ENCODE measurements around the gene GNG5.

GNG5 gene

DNA sequence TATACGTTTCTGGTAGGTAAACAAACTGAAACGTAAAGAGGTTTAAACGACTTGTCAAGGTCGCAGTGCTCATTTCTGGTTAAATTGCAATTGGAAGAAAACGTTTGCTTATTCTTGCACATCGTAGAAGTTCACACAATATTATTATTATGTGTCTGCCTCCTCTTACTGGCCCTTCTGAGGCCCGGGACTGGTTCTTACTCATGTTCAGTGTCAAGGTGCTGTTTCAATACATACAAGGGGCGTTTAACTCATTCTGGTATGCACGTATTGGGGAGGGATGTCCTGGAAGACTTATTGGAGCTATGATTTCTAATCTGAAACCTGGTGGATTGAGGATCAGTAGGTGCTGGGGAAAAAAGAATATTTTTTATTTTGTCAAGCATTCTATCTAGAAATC, 26.4 kb downstream of the GNG5 start:
- CTCF ChIA-PET: interaction anchor here (1.3 kb wide), 1 partner anchor 125 kb away, joined by 3 read pairs; no protein-coding TSS in a partner anchor
- TF ChIP-seq ARNT (IDR thresholded peaks at IDR 0.05) (no peak), FOXK2 (IDR thresholded peaks at IDR 0.05) (no peak), FOXA1 (IDR thresholded peaks at IDR 0.05) (no peak), FOXM1 (IDR thresholded peaks at IDR 0.05; ENCODE audit: borderline replicate concordance) (no peak), PKNOX1 (IDR thresholded peaks at IDR 0.05) (no peak), TARDBP (IDR thresholded peaks at IDR 0.05) (no peak), NFRKB (IDR thresholded peaks at IDR 0.05) (no peak), ZNF384 (IDR thresholded peaks at IDR 0.05) (no peak), SP1 (IDR thresholded peaks at IDR 0.05) (no peak), ELF4 (IDR thresholded peaks at IDR 0.05) (no peak), L3MBTL2 (conservative IDR thresholded peaks at IDR 0.05) (no peak), SUZ12 (IDR thresholded peaks at IDR 0.05) (no peak), BHLHE40 (IDR thresholded peaks at IDR 0.05; ENCODE audit: borderline replicate concordance) (no peak), CTBP1 (IDR thresholded peaks at IDR 0.05; ENCODE audit: borderline replicate concordance) (no peak)
- POLR2A ChIA-PET: interaction anchor here (0.9 to 1.6 kb wide), 4 partner anchors 24 to 94 kb away, joined by 3 to 15 read pairs (median 5); partner anchors contain the start of genes CTBS, GNG5 and SPATA1
- no peak for DNase-seq (ENCODE audit: extremely low spot score)

DNA sequence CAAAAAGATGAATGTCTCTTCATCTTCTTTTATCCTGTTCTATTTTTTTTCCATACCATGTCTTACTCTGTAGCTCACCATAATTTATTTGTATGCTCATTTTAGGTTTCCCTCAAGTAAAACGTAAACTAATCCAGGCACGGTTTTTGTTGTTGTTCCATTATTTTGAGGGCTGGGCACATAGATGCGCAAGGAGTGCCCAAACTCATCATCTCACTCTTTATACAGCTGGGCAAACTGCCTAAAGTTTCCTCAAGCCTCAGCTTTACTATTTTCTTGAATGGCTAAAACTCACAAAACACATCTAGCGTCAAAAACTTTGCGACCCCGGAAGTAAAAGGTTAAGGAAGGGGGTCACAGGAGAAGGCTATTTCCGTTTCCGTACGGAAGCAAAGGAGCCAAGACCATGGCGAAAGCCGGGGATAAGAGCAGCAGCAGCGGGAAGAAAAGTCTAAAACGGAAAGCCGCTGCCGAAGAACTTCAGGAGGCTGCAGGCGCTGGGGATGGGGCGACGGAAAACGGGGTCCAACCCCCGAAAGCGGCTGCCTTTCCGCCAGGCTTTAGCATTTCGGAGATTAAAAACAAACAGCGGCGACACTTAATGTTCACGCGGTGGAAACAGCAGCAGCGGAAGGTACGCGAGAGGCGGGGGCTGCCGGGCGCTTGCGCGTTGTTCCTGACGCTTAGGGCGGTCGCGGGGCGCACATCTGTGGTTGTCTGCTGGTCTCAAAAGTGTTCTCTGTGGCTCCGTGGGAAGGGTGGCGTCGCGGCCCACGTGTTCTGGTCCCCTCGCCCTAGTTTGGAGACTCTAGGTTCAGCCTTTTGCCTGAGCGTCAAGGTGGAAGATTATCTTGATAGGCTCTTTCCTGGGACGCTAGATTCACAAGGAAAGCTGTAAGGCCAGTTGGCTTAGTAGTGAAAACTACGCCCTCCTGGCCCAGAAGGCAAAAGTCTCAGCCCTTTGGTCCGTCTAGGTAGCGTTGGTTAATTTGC, 27.2 kb downstream of the GNG5 start, which contains the start of gene RPF1:
Gene RPF1, plus strand, starts transcription at position 391 of the 993 bp plus-strand sequence. Its CDS starts 16 bp downstream, at position 407.
- TF ChIP-seq NFRKB (IDR thresholded peaks at IDR 0.05): peak; percentile 55; the same call in 1 of the 2 replicates
- peak; percentile 87 for TF ChIP-seq ELF4 (IDR thresholded peaks at IDR 0.05)
- peak; percentile 70; the same call in 1 of the 2 replicates for TF ChIP-seq CTBP1 (IDR thresholded peaks at IDR 0.05; ENCODE audit: borderline replicate concordance)
- TF ChIP-seq L3MBTL2 (conservative IDR thresholded peaks at IDR 0.05): peak; percentile 92
- peak; percentile 43; the same call in 1 of the 2 replicates for TF ChIP-seq FOXK2 (IDR thresholded peaks at IDR 0.05)
- TF ChIP-seq HDGF (IDR thresholded peaks at IDR 0.05; ENCODE audit: borderline replicate concordance): no peak
- TF ChIP-seq TARDBP (IDR thresholded peaks at IDR 0.05): no peak
- peak; percentile 59; the same call in 1 of the 2 replicates for TF ChIP-seq PKNOX1 (IDR thresholded peaks at IDR 0.05)
- CTCF ChIA-PET: interaction anchor here (0.6 kb wide), 1 partner anchor 16 kb away, joined by 3 read pairs; no protein-coding TSS in a partner anchor
- DNase-seq (ENCODE audit: extremely low spot score): peak; percentile 88
- POLR2A ChIA-PET: interaction anchor here (1.0 to 1.6 kb wide), 3 partner anchors 27 to 95 kb away, joined by 4 to 15 read pairs (median 6); partner anchors contain the start of genes CTBS, GNG5 and SPATA1

GRCh38 chr1:84476225-84476624, 30.2 kb downstream of the GNG5 start:
- ChIA-PET CTCF (no interaction called here), POLR2A (no interaction called here)

DNA sequence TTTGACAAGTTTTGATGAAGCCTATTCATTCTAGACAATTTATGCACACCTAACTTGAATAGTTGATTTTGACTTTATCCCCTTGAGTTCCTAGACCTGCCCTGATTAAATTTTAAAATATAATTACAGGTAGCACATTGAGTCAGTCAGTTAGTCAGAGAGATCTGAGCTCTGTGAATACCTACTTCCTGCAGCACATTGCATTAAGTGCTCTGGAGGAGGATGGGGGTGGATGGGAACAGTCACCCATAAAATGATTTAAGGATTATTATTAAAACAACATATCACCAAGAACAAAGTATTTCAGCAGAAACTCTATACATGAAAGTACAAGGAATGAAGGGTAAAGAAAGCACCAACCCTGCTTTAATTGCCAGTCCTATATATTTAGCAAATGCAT, 39.1 kb downstream of the GNG5 start:
- TF ChIP-seq ARNT (IDR thresholded peaks at IDR 0.05) (no peak), LEF1 (IDR thresholded peaks at IDR 0.05; ENCODE audit: borderline replicate concordance) (no peak), FOXA1 (IDR thresholded peaks at IDR 0.05) (no peak), SP1 (IDR thresholded peaks at IDR 0.05) (no peak), FOXM1 (IDR thresholded peaks at IDR 0.05; ENCODE audit: borderline replicate concordance) (no peak), NFRKB (IDR thresholded peaks at IDR 0.05) (no peak), HDGF (IDR thresholded peaks at IDR 0.05; ENCODE audit: borderline replicate concordance) (no peak), CTBP1 (IDR thresholded peaks at IDR 0.05; ENCODE audit: borderline replicate concordance) (no peak), BHLHE40 (IDR thresholded peaks at IDR 0.05; ENCODE audit: borderline replicate concordance) (no peak), PKNOX1 (IDR thresholded peaks at IDR 0.05) (no peak), L3MBTL2 (conservative IDR thresholded peaks at IDR 0.05) (no peak), ZNF384 (IDR thresholded peaks at IDR 0.05) (no peak), TARDBP (IDR thresholded peaks at IDR 0.05) (no peak), FOXK2 (IDR thresholded peaks at IDR 0.05) (no peak), SUZ12 (IDR thresholded peaks at IDR 0.05) (no peak), ELF4 (IDR thresholded peaks at IDR 0.05) (no peak)
- CTCF ChIA-PET: no interaction called here
- no peak for DNase-seq (ENCODE audit: extremely low spot score)
- POLR2A ChIA-PET: no interaction called here

More at GRCh38 chr1:84476225-84476624, 30.2 kb downstream of the GNG5 start:
- DNase-seq (ENCODE audit: extremely low spot score): no peak
- no peak for TF ChIP-seq ELF4 (IDR thresholded peaks at IDR 0.05)
- no peak for TF ChIP-seq L3MBTL2 (conservative IDR thresholded peaks at IDR 0.05)
- no peak for TF ChIP-seq PKNOX1 (IDR thresholded peaks at IDR 0.05)
- no peak for TF ChIP-seq SP1 (IDR thresholded peaks at IDR 0.05)
- TF ChIP-seq TARDBP (IDR thresholded peaks at IDR 0.05): no peak
- TF ChIP-seq FOXA1 (IDR thresholded peaks at IDR 0.05): no peak
- no peak for TF ChIP-seq FOXM1 (IDR thresholded peaks at IDR 0.05; ENCODE audit: borderline replicate concordance)
- no peak for TF ChIP-seq ARNT (IDR thresholded peaks at IDR 0.05)
- TF ChIP-seq ZNF384 (IDR thresholded peaks at IDR 0.05): no peak
- TF ChIP-seq SUZ12 (IDR thresholded peaks at IDR 0.05): no peak
- no peak for TF ChIP-seq NFRKB (IDR thresholded peaks at IDR 0.05)
- no peak for TF ChIP-seq FOXK2 (IDR thresholded peaks at IDR 0.05)

- DNase-seq (ENCODE audit: extremely low spot score): no peak
- ChIA-PET CTCF (no interaction called here), POLR2A (no interaction called here)
- no peak for TF ChIP-seq TARDBP (IDR thresholded peaks at IDR 0.05)
- TF ChIP-seq ZNF384 (IDR thresholded peaks at IDR 0.05): no peak
- TF ChIP-seq PKNOX1 (IDR thresholded peaks at IDR 0.05): no peak
- TF ChIP-seq ELF4 (IDR thresholded peaks at IDR 0.05): no peak
- no peak for TF ChIP-seq CTBP1 (IDR thresholded peaks at IDR 0.05; ENCODE audit: borderline replicate concordance)
- TF ChIP-seq BHLHE40 (IDR thresholded peaks at IDR 0.05; ENCODE audit: borderline replicate concordance): no peak
- no peak for TF ChIP-seq FOXK2 (IDR thresholded peaks at IDR 0.05)
- no peak for TF ChIP-seq SUZ12 (IDR thresholded peaks at IDR 0.05)
Observed at GRCh38 chr1:84462118-84462517, 44.3 kb downstream of the GNG5 start.
